H1 (cell line): Measurements from ENCODE around the gene SFTPB. TPM values are rescaled to one million over a fixed set of nuclear protein-coding genes. Genes with fewer than 3 reads are reported as not detected.

ENCODE experiments used
- CTCF ChIA-PET: fragments of 300-600 bp; sonication (Branson Sonifier 250); formaldehyde crosslinking; loops from one replicate; lab custom pipeline; 2021; ENCODE audit not compliant: partially characterized antibody; lab: Charles Lee
- POLR2A ChIA-PET: fragments of 300-600 bp; sonication (Branson Sonifier 250); formaldehyde crosslinking; loops from one replicate; lab custom pipeline; 2021; ENCODE audit warnings: inconsistent platforms; ENCODE audit not compliant: partially characterized antibody; lab: Charles Lee
- DNase-seq, 2 experiments: peaks; one replicate each; pipeline versions ENCODE4 v3.0.0 to v3.0.0-alpha.2; 2010 to 2022; ENCODE audit warnings: low spot score in 2 of 2, low read depth in 1 of 2, mixed read lengths in 1 of 2
- FAIRE-seq: peaks from 2 replicates; lab custom pipeline; 2011; peaks lifted over from hg19 to GRCh38; lab: Jason Lieb, UNC
- H2AFZ ChIP-seq: 2 replicates; pipeline ENCODE4 v1.8.1; 2012; ENCODE audit warnings: low read length, inconsistent platforms
- H2AK5ac ChIP-seq: 2 replicates; pipeline ENCODE4 v1.6.1; 2013; ENCODE audit warnings: low read depth, low read length
- H2BK120ac ChIP-seq: replicated peaks from 2 replicates; pipeline ENCODE3; 2013; ENCODE audit warnings: low read depth, low read length, inconsistent platforms
- H2BK12ac ChIP-seq: 2 replicates; pipeline ENCODE4 v1.6.1; 2013; ENCODE audit warnings: low read depth, low read length
- H2BK15ac ChIP-seq: 2 replicates; pipeline ENCODE4 v1.6.1; 2013; ENCODE audit warnings: low read length
- H2BK20ac ChIP-seq: 2 replicates; pipeline ENCODE4 v1.6.1; 2013; ENCODE audit warnings: low read length
- H2BK5ac ChIP-seq: 2 replicates; pipeline ENCODE4 v1.6.1; 2013; ENCODE audit warnings: low read depth, low read length
- H3K14ac ChIP-seq: 2 replicates; pipeline ENCODE4 v1.6.1; 2013; ENCODE audit warnings: inconsistent platforms; ENCODE audit not compliant: insufficient read length
- H3K18ac ChIP-seq: 2 replicates; pipeline ENCODE4 v1.6.1; 2013; ENCODE audit warnings: low read length; ENCODE audit errors: extremely low read depth
- H3K23ac ChIP-seq: 2 replicates; pipeline ENCODE4 v1.6.1; 2013; ENCODE audit warnings: inconsistent platforms; ENCODE audit not compliant: insufficient read length
- H3K23me2 ChIP-seq: 2 replicates; pipeline ENCODE4 v1.6.1; 2013; ENCODE audit warnings: low read depth, low read length
- H3K27ac ChIP-seq: 2 replicates; pipeline ENCODE4 v1.6.1; 2011; ENCODE audit warnings: low read depth, low read length, inconsistent platforms
- H3K27me3 ChIP-seq, 4 experiments: replicated peaks in 1 of 4; 1 replicate in 1 of 4; 2 replicates in 3 of 4; pipeline versions ENCODE4 v1.6.1 to v1.8.1; 2011 to 2013; ENCODE audit warnings: low read length in 3 of 4, mild to moderate bottlenecking in 3 of 4, inconsistent platforms in 2 of 4, mixed read lengths in 2 of 4, moderate library complexity in 1 of 4; ENCODE audit not compliant: control insufficient read depth in 3 of 4, insufficient read depth in 3 of 4; ENCODE audit errors: extremely low read depth in 1 of 4
- H3K36me3 ChIP-seq, 4 experiments: 2 replicates each; pipeline versions ENCODE4 v1.6.1 to v1.8.1; 2011 to 2013; ENCODE audit warnings: mild to moderate bottlenecking in 4 of 4, low read length in 3 of 4, moderate library complexity in 2 of 4, control low read depth in 1 of 4, inconsistent platforms in 1 of 4; ENCODE audit not compliant: insufficient read depth in 4 of 4, control insufficient read depth in 2 of 4
- H3K4ac ChIP-seq: replicated peaks from 2 replicates; pipeline ENCODE3; 2013; ENCODE audit warnings: low read length, low read depth, mixed read lengths, inconsistent platforms; ENCODE audit not compliant: insufficient read length
- H3K4me1 ChIP-seq, 4 experiments: replicated peaks in 1 of 4; 1 replicate in 1 of 4; 2 replicates in 3 of 4; pipeline versions ENCODE4 v1.6.1 to v1.8.1; 2011 to 2013; ENCODE audit warnings: low read length in 3 of 4, inconsistent platforms in 2 of 4, mixed read lengths in 1 of 4; ENCODE audit not compliant: insufficient read depth in 4 of 4, control insufficient read depth in 3 of 4
- H3K4me2 ChIP-seq, 2 experiments: 2 replicates each; pipeline versions ENCODE4 v1.6.1 to v1.8.1; 2011 to 2013; ENCODE audit warnings: low read depth in 2 of 2, low read length in 2 of 2, control low read depth in 1 of 2, inconsistent platforms in 1 of 2, mild to moderate bottlenecking in 1 of 2; ENCODE audit not compliant: insufficient read depth in 1 of 2
- H3K4me3 ChIP-seq, 4 experiments: fragments of 200-600, 300-600 bp in 1 of 4; sonication (generic), shearing (Covaris generic), sonication (Bioruptor Twin) in 1 of 4; 2 replicates each; pipeline versions ENCODE4 v1.5.1 to v1.8.1; 2011 to 2016; ENCODE audit warnings: low read length in 4 of 4, low read depth in 3 of 4, control low read depth in 2 of 4, inconsistent platforms in 2 of 4, mild to moderate bottlenecking in 2 of 4, mixed read lengths in 1 of 4, moderate library complexity in 1 of 4; ENCODE audit not compliant: insufficient read depth in 2 of 4; ENCODE audit errors: extremely low read depth in 1 of 4
- H3K56ac ChIP-seq: replicated peaks from 2 replicates; pipeline ENCODE3; 2013; ENCODE audit warnings: low read depth, mild to moderate bottlenecking, mixed read lengths, low read length, inconsistent platforms; ENCODE audit not compliant: insufficient read length
- H3K79me1 ChIP-seq: 2 replicates; pipeline ENCODE4 v1.6.1; 2013; ENCODE audit warnings: low read depth, low read length, control low read depth
- H3K79me2 ChIP-seq, 2 experiments: 2 replicates each; pipeline versions ENCODE4 v1.6.1 to v1.8.1; 2012 to 2013; ENCODE audit warnings: low read length in 2 of 2, mild to moderate bottlenecking in 2 of 2, inconsistent platforms in 1 of 2; ENCODE audit not compliant: insufficient read depth in 2 of 2, control insufficient read depth in 1 of 2
- H3K9ac ChIP-seq, 4 experiments: replicated peaks in 1 of 4; 1 replicate in 1 of 4; 2 replicates in 3 of 4; pipeline versions ENCODE4 v1.6.1 to v1.8.1; 2011 to 2013; ENCODE audit warnings: low read depth in 3 of 4, low read length in 3 of 4, control low read depth in 2 of 4, mild to moderate bottlenecking in 2 of 4, moderate library complexity in 2 of 4, inconsistent platforms in 1 of 4; ENCODE audit errors: extremely low read depth in 1 of 4
- H3K9me3 ChIP-seq, 2 experiments: 2 replicates each; pipeline versions ENCODE4 v1.6.1 to v1.8.1; 2012 to 2013; ENCODE audit warnings: mild to moderate bottlenecking in 2 of 2, moderate library complexity in 2 of 2, control low read depth in 1 of 2, inconsistent platforms in 1 of 2, low read depth in 1 of 2, low read length in 1 of 2, mixed read lengths in 1 of 2; ENCODE audit not compliant: insufficient read depth in 2 of 2
- H4K20me1 ChIP-seq, 2 experiments: replicated peaks in 1 of 2; 2 replicates each; pipeline versions ENCODE3 to v1.8.1; 2011 to 2013; ENCODE audit warnings: inconsistent platforms in 2 of 2, low read length in 2 of 2, mild to moderate bottlenecking in 1 of 2; ENCODE audit not compliant: insufficient read depth in 2 of 2, control insufficient read depth in 1 of 2
- H4K5ac ChIP-seq: 2 replicates; pipeline ENCODE4 v1.6.1; 2013; ENCODE audit warnings: low read length, low read depth, mixed read lengths, inconsistent platforms; ENCODE audit not compliant: insufficient read length
- H4K8ac ChIP-seq: 2 replicates; pipeline ENCODE4 v1.8.0; 2013; ENCODE audit warnings: mild to moderate bottlenecking, moderate library complexity, low read length, inconsistent platforms; ENCODE audit not compliant: insufficient read depth; ENCODE audit errors: extremely low read depth
- H4K91ac ChIP-seq: replicated peaks from 2 replicates; pipeline ENCODE3; 2013; ENCODE audit warnings: low read length, mixed read lengths, inconsistent platforms; ENCODE audit not compliant: insufficient read length
- BCL11A ChIP-seq, 2 experiments: IDR thresholded peaks; one replicate each; pipeline ENCODE4 v1.6.1; 2011; ENCODE audit warnings: low read depth in 2 of 2, low read length in 2 of 2, mild to moderate bottlenecking in 2 of 2
- CTBP2 ChIP-seq: IDR thresholded peaks from 2 replicates; pipeline ENCODE4 v1.7.0; 2011; ENCODE audit warnings: borderline replicate concordance, mild to moderate bottlenecking, moderate library complexity, mixed read lengths, low read length; ENCODE audit not compliant: insufficient read depth, insufficient read length
- HDAC6 ChIP-seq: IDR thresholded peaks from one replicate; pipeline ENCODE4 v1.7.1; 2012; ENCODE audit warnings: low read depth, mild to moderate bottlenecking, inconsistent platforms, low read length, moderate library complexity
- RAD21 ChIP-seq, 2 experiments: IDR thresholded peaks in 1 of 2; conservative IDR thresholded peaks in 1 of 2; 2 replicates each; pipeline ENCODE4 v1.6.1; 2011; ENCODE audit warnings: low read depth in 2 of 2, low read length in 2 of 2, improper control_type of control experiment in 1 of 2, inconsistent platforms in 1 of 2, mild to moderate bottlenecking in 1 of 2, moderate library complexity in 1 of 2
- SUZ12 ChIP-seq: fragments of 200-600 bp; sonication (generic); IDR thresholded peaks from 2 replicates; pipeline ENCODE4 v1.6.1; 2012; ENCODE audit warnings: mild to moderate bottlenecking, inconsistent platforms, low read length, moderate library complexity, mixed read lengths
- TBP ChIP-seq: IDR thresholded peaks from 2 replicates; pipeline ENCODE4 v1.6.1; 2011; ENCODE audit warnings: low read depth, low read length, improper control_type of control experiment
- WGBS, 2 experiments: shearing (Covaris generic) in 1 of 2; methylation state at CpG; one replicate each; pipeline versions ENCODE4 v1.1.6 to v1.1.7; 2013 to 2015; ENCODE audit warnings: low lambda C conversion rate in 2 of 2, mixed read lengths in 2 of 2, inconsistent platforms in 1 of 2, low coverage in 1 of 2, missing lambda C conversion rate in 1 of 2; ENCODE audit not compliant: insufficient replicate concordance in 2 of 2, insufficient coverage in 1 of 2, insufficient read length in 1 of 2; ENCODE audit errors: extremely low coverage in 1 of 2, missing lambda C conversion rate in 1 of 2; 5-methylcytosine and 5-hydroxymethylcytosine counted together
- polyA plus RNA-seq, 7 experiments: library from polyadenylated mRNA; depleted of rRNA in 3 of 7; stranded (reverse) in 5 of 7; unstranded in 2 of 7; fragments of >200 nt in 5 of 7; fragments of 200-250 nt in 2 of 7; gene quantifications; 1 replicate in 5 of 7; 2 replicates in 1 of 7; 4 replicates in 1 of 7; pipeline versions ENCODE4 v1.2.1 to v1.2.3, GENCODE V29; 2011 to 2013; ENCODE audit warnings: missing spikeins in 2 of 7, mixed read lengths in 2 of 7
- total RNA-seq: library from RNA; stranded (reverse); fragmentation: NEBNext Ultra II Directional; extraction: Animal tissue kit (Norgen Biotek cat#: 25700); gene quantifications from 2 replicates; pipeline ENCODE4 v1.2.1, GENCODE V29; 2021
- TF ChIP-seq, protein P1 (sequence below), 3 experiments: IDR thresholded peaks; 1 replicate in 2 of 3; 2 replicates in 1 of 3; pipeline versions ENCODE4 v1.5.1 to v1.6.1; 2011; ENCODE audit warnings: low read length in 3 of 3, mild to moderate bottlenecking in 3 of 3, inconsistent platforms in 2 of 3, low read depth in 1 of 3, moderate library complexity in 1 of 3; ENCODE audit not compliant: insufficient read depth in 1 of 3; ENCODE audit errors: control extremely low read depth in 1 of 3

The SFTPB gene
- total and polyA plus RNA-seq, 2 of the 8 experiments (the other 6 are each of a cell fraction or from before 2014, with no cell fraction given) = not detected

DNA sequence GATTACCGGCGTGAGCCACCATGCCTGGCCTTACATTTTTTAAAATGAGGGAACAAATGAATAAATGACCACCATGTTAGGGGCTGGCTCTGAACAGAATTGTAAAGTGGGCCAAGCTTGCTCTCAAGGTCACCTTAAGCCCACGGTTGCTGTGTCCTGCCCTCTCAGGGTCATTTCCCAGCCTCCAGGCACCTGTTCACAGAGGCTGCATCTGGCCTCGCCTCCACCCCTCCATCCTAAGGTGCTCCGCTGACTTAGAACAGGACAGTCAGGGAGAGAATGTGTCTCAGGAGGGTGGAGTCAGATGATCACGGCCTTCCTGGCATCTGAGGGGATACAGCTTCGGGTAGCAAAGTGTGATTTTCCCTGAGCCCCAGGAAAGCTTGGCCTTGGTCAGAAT lies 7.3 kb downstream of the SFTPB start:
- Histone ChIP-seq H2BK12ac (no peak overlapping the region), H2AFZ (no peak overlapping the region), H3K4me2 (no peak overlapping the region), H4K91ac (no peak overlapping the region), H4K5ac (no peak overlapping the region), H3K56ac (no peak overlapping the region), H3K14ac (no peak overlapping the region), H2AK5ac (no peak overlapping the region), H4K20me1 (peaks cover 2 to 3% of the 10 kb centered on the region in 2 experiments), H3K79me2 (no peaks in the 10 kb centered on the region), H3K79me1 (no peaks in the 10 kb centered on the region; the same call in 1 of the 2 replicates), H3K36me3 (peaks cover 0 to 5% (median 1%) of the 10 kb centered on the region in 4 experiments; a peak in 2 of 8 replicates), H2BK120ac (no peak overlapping the region), H3K4me1 (peaks cover 0 to 3% (median 0%) of the 10 kb centered on the region in 4 experiments; a peak in 1 of 7 replicates), H2BK20ac (no peak overlapping the region), H3K4me3 (no peak overlapping the region), H3K4ac (no peak overlapping the region), H3K27ac (no peak overlapping the region), H3K9ac (no peak overlapping the region), H2BK15ac (no peak overlapping the region), H3K9me3 (no peaks in the 10 kb centered on the region), H3K23me2 (no peaks in the 10 kb centered on the region), H3K27me3 (no peaks in the 10 kb centered on the region), H3K23ac (no peak overlapping the region), H3K18ac (no peak overlapping the region), H2BK5ac (no peak overlapping the region), H4K8ac (no peak overlapping the region)
- TF ChIP-seq HDAC6 (no peak), CTBP2 (no peak), RAD21 (IDR thresholded peaks at IDR 0.05 in 1 of 2, conservative IDR thresholded peaks at IDR 0.05 in 1 of 2; ENCODE audit: low read depth in 2 of 2, low read length in 2 of 2) (no peak), BCL11A (IDR thresholded peaks at IDR 0.05; ENCODE audit: low read depth in 2 of 2, low read length in 2 of 2) (no peak), SUZ12 (no peak), TBP (no peak)
- TF ChIP-seq, protein P1, sequence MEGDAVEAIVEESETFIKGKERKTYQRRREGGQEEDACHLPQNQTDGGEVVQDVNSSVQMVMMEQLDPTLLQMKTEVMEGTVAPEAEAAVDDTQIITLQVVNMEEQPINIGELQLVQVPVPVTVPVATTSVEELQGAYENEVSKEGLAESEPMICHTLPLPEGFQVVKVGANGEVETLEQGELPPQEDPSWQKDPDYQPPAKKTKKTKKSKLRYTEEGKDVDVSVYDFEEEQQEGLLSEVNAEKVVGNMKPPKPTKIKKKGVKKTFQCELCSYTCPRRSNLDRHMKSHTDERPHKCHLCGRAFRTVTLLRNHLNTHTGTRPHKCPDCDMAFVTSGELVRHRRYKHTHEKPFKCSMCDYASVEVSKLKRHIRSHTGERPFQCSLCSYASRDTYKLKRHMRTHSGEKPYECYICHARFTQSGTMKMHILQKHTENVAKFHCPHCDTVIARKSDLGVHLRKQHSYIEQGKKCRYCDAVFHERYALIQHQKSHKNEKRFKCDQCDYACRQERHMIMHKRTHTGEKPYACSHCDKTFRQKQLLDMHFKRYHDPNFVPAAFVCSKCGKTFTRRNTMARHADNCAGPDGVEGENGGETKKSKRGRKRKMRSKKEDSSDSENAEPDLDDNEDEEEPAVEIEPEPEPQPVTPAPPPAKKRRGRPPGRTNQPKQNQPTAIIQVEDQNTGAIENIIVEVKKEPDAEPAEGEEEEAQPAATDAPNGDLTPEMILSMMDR (IDR thresholded peaks at IDR 0.05; ENCODE audit: control extremely low read depth in 1 of 3, insufficient read depth in 1 of 3, low read depth in 1 of 3, low read length in 3 of 3) = no peak
- DNase-seq = no peak
- no peak for FAIRE-seq
- ChIA-PET CTCF (interaction anchor here (0.6 to 5.8 kb wide), 14 partner anchors 12 to 181 kb away, joined by 3 to 38 read pairs (median 3); no protein-coding TSS in a partner anchor), POLR2A (interaction anchor here (1.2 to 2.6 kb wide), 2 partner anchors 14 to 151 kb away, joined by 3 to 9 read pairs; no protein-coding TSS in a partner anchor)
- 91% methylated on average over 7 of the region's 7 CpGs; no CpG with 5 or more reads in 1 of the 2 experiments for WGBS, 2 experiments
